Fibroblast of upper back skin (primary cell): ENCODE results near the gene CD300H.

Source experiments
- DNase-seq: peaks from one replicate; pipeline ENCODE4 v3.0.0-alpha.2; 2013

CD300H gene

GRCh38 chr17:74547736-74548135, 19.6 kb downstream of the CD300H start:
- DNase-seq: no peak

GRCh38 chr17:74547264-74547663, 20.0 kb downstream of the CD300H start:
- DNase-seq: no peak

GRCh38 chr17:74546586-74546985, 20.7 kb downstream of the CD300H start:
- DNase-seq: no peak

- DNase-seq: no peak
Observed at GRCh38 chr17:74545843-74546230, 21.5 kb downstream of the CD300H start, which contains the start of gene CD300C. Gene CD300C (minus strand): TSS chr17:74546115. CDS start chr17:74545782, 333 bp downstream.

- no peak for DNase-seq
Observed at GRCh38 chr17:74544991-74545842, 22.1 kb downstream of the CD300H start.

- DNase-seq: no peak
Observed at GRCh38 chr17:74543891-74544760, 23.2 kb downstream of the CD300H start.

GRCh38 chr17:74543406-74543805, 23.9 kb downstream of the CD300H start:
- no peak for DNase-seq

- no peak for DNase-seq
Observed at GRCh38 chr17:74542727-74543383, 24.5 kb downstream of the CD300H start.

- no peak for DNase-seq
Observed at GRCh38 chr17:74542166-74542565, 25.1 kb downstream of the CD300H start.

GRCh38 chr17:74541176-74542111, 25.9 kb downstream of the CD300H start:
- no peak for DNase-seq

- DNase-seq: no peak
Observed at GRCh38 chr17:74539281-74539820, 28.0 kb downstream of the CD300H start.

GRCh38 chr17:74536890-74537289, 30.4 kb downstream of the CD300H start:
- DNase-seq: no peak

GRCh38 chr17:74532115-74532514, 35.2 kb downstream of the CD300H start:
- no peak for DNase-seq

GRCh38 chr17:74531231-74531761, 36.0 kb downstream of the CD300H start, which contains the start of gene CD300LB:
Gene CD300LB (minus strand): TSS chr17:74531475. CDS start chr17:74531350, 125 bp downstream.
- no peak for DNase-seq

- DNase-seq: no peak
Observed at GRCh38 chr17:74530831-74531150, 36.5 kb downstream of the CD300H start.

- DNase-seq: no peak
Observed at GRCh38 chr17:74529243-74529642, 38.1 kb downstream of the CD300H start.

- DNase-seq: no peak
Observed at GRCh38 chr17:74528491-74529199, 38.7 kb downstream of the CD300H start.

GRCh38 chr17:74527756-74528155, 39.6 kb downstream of the CD300H start:
- no peak for DNase-seq

- DNase-seq: no peak
Observed at GRCh38 chr17:74527081-74527480, 40.2 kb downstream of the CD300H start.

GRCh38 chr17:74526681-74527080, 40.6 kb downstream of the CD300H start:
- no peak for DNase-seq

- DNase-seq: no peak
Observed at GRCh38 chr17:74525781-74526288, 41.5 kb downstream of the CD300H start.
